ACHN (cell line): ENCODE measurements around the gene ZNF578.
"Not testable (repeated sequence)": the region's sequence is repeated elsewhere in the genome, so short reads cannot be mapped to it uniquely, and the experiment has no call there.

ENCODE experiments used
- DNase-seq: peaks from one replicate; pipeline ENCODE4 v3.0.0-alpha.2; 2015
- in situ Hi-C: cut with HindIII; loops from 2 replicates; pipeline ENCODE4 v1.10.0; 2017; ENCODE audit warnings: low sequenced_read_pairs, low pct_ligation_motif_present, low pct_unique_long_range_greater_than_20kb

ZNF578 gene

DNA sequence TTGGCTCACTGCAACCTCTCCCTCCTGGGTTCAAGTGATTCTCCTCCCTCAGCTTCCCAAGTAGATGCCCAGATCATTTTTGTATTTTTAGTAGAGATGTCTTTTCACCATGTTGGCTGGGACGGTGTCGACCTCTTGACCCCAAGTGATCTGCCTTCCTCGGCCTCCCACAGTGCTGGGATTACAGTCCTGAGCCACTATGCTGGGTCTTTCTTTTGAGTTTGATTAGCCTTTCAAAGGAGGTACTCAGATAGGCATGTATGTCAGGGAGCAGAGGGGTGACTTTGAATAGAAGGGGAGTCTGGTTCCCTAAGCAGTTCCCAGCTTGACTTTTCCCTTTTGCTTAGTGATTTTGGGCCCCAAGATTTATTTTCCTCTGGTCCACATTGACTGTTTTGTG lies 47.1 kb downstream of the ZNF578 start:
- in situ Hi-C loops, DNase-seq: not testable (repeated sequence)

- in situ Hi-C loops, DNase-seq: not testable (repeated sequence)
Observed at GRCh38 chr19:52500991-52501390, 47.6 kb downstream of the ZNF578 start.

- in situ Hi-C loops: no loop called here
- DNase-seq: no peak
Observed at GRCh38 chr19:52507266-52507665, 53.9 kb downstream of the ZNF578 start.

GRCh38 chr19:52516191-52516590 lies 62.8 kb downstream of the ZNF578 start:
- DNase-seq: no peak
- in situ Hi-C loops: no loop called here

GRCh38 chr19:52518646-52519045 lies 65.3 kb downstream of the ZNF578 start:
- in situ Hi-C loops: no loop called here

GRCh38 chr19:52519175-52519574 lies 65.8 kb downstream of the ZNF578 start:
- in situ Hi-C loops, DNase-seq: not testable (repeated sequence)

More at GRCh38 chr19:52518646-52519045, 65.3 kb downstream of the ZNF578 start:
- no peak for DNase-seq

- in situ Hi-C loops: no loop called here
Observed at GRCh38 chr19:52520013-52520412, 66.7 kb downstream of the ZNF578 start.

GRCh38 chr19:52522551-52522950 lies 69.2 kb downstream of the ZNF578 start:
- no peak for DNase-seq
- in situ Hi-C loops: no loop called here

More at GRCh38 chr19:52520013-52520412, 66.7 kb downstream of the ZNF578 start:
- DNase-seq: no peak

GRCh38 chr19:52524086-52524485 lies 70.7 kb downstream of the ZNF578 start:
- DNase-seq: no peak

DNA sequence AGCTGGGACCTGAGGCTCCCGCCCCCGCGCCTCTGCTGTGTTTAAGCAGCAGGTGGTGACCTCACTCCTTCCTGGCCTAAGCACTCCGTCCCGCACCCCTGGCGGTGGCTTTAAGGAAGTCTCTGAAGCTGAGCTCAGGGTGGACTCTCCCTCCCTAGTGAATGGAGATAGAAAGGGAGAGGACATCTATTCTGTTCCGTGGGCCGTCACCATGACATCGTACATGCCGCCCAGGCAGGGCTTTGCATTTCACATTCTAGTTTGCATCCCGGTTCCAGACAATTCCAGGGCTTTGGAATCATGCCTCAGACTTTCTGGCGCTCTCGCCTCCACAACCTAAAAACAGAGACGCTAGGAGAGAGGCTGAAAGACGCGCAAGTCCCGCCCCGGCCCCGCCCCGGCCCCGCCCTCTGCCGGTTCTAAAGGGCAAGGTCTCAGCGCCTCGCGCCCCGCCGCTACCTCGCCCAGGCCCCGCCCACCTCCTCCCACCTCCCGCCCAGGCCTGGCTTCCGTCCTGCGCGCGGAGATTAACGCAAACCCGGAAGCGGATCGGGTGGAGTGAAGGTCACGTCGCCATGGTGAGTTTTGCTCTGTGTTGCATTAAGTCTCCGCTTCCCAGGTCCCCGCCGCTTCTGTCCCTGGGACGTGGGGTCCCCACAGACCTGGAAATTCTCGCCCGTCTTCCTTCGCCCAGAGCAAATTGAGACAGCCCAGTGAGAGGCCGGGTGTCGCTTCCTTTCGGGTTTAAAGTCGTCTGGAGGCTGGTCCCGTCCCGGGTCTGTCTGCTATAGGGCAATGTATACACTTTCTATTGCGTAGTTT lies 74.0 kb downstream of the ZNF578 start, which contains the start of gene ZNF808:
Gene ZNF808 (plus strand): TSS at position 535 of the 822 bp plus-strand sequence. CDS start 15,617 bp downstream, outside the sequence.
- in situ Hi-C loops: no loop called here

More at GRCh38 chr19:52524086-52524485, 70.7 kb downstream of the ZNF578 start:
- in situ Hi-C loops: no loop called here

GRCh38 chr19:52527956-52528351 lies 74.6 kb downstream of the ZNF578 start:
- in situ Hi-C loops: no loop called here
- DNase-seq: no peak

More for the DNA sequence above, 74.0 kb downstream of the ZNF578 start, which contains the start of gene ZNF808:
- DNase-seq: no peak

- no peak for DNase-seq
- in situ Hi-C loops: no loop called here
Observed at GRCh38 chr19:52532480-52532879, 79.1 kb downstream of the ZNF578 start.

DNA sequence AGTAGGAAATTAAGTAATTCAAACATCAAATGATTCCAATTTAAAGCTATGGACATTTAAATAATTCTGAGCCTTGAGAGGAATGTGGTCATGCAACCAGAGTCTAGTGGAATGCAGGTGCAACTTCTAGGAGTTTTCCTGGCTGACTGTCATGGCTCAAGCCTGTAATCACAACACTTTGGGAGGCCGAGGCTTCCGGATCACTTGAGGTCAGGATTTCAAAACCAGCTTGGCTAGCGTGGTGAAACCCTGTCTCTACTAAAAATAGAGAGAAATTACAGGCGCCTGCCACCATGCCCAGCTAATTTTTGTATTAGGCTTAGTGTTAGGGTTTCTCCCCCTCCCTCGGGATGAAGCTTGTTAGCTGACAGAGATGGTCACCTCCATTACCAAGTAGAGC lies 80.5 kb downstream of the ZNF578 start:
- in situ Hi-C loops: no loop called here
- DNase-seq: no peak

- DNase-seq, in situ Hi-C loops: not testable (repeated sequence)
Observed at GRCh38 chr19:52535385-52535770, 82.0 kb downstream of the ZNF578 start.

DNA sequence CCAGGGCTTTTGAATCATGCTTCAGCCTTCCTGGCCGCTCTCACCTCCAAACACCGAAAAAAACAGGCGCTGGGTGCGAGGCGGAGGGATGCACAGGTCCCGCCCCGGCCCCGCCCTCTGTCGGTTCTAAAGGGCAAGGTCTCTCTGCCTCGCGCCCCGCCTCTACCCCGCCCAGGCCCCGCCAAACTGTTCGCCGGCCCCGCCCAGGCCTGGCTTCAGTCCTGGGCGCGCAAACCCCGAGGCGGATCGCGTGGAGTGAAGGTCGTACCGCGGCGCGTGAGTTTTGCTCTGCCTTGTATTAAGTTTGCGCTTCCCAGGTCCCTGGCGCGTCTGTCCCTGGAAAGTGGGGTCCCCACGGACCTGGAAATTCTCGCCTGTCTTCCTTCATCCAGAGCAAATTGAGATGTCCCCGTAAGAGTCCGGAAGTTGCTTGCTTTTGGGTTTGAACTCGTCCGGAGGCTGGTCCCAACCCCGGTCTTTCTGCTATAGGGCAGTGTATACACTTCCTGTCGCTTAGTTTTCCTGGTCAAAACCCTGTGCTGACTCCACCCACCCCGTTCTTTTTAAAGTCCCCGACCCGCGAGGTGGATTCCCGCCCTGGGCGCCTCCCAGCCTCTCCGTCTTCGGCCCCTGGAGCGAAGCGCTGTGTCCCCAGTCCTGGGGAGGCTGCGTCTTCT lies 82.6 kb downstream of the ZNF578 start:
- in situ Hi-C loops: no loop called here
- DNase-seq: no peak

GRCh38 chr19:52536448-52536800 lies 83.1 kb downstream of the ZNF578 start:
- no peak for DNase-seq
- in situ Hi-C loops: no loop called here

GRCh38 chr19:52538815-52539214 lies 85.5 kb downstream of the ZNF578 start:
- DNase-seq, in situ Hi-C loops: not testable (repeated sequence)

DNA sequence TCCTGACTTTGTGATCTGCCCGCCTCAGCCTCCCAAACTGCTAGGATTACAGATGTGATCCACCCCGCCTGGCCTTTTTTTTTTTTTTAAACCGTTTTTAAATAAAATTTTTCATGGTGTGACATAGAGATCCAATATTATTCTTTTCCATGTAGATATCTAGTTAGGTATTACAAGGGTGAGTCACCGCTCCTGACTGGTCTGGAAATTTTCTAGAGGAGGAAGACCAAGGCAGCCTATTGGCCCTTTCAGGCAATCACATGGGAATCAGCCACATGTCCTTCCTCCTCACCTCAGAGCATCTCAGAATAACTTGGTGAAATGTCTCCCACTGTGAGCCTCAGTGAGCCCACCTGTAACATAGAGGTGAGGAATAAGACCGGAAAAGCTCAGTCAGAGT lies 87.8 kb downstream of the ZNF578 start:
- in situ Hi-C loops, DNase-seq: not testable (repeated sequence)

DNA sequence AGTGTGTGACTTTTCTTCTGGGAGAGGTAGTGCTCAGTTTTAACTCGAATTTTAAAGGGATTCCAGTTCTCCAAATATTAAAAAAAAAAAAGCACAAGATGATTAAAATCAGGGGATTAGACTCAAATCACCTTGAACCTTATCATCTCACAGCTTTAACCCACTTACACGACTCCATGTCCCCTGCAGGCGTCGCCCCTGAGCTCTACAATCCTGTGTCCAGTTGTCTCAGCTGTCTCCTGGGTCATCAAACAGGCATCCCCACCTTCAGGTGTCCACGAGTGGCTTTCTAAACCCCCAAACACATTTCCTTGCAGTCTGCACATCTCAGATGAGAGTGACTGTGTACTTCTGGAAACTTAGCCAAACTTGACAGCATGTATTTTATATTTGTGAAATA lies 88.3 kb downstream of the ZNF578 start:
- no peak for DNase-seq
- in situ Hi-C loops: no loop called here
